HepG2 (cell line): Measurements from ENCODE around the gene GBA2. TPM values are rescaled to one million over a fixed set of nuclear protein-coding genes. Genes with fewer than 3 reads are reported as not detected.
A peak's percentile ranks its signal among the peaks of the same experiment; 100 is the strongest.

Source experiments
- ARNT ChIP-seq: fragments of 450-650 bp; IDR thresholded peaks from 2 replicates; pipeline ENCODE4 v1.6.1; 2017
- CBX2 ChIP-seq, 2 experiments: fragments of 200-600 bp in 1 of 2; sonication (generic); formaldehyde crosslinking in 1 of 2; IDR thresholded peaks; 2 replicates each; pipeline versions ENCODE4 v1.7.0 to v1.8.1; 2018 to 2022; ENCODE audit warnings: low read depth in 2 of 2, low read length in 1 of 2, mild to moderate bottlenecking in 1 of 2, missing genetic modification reagents in 1 of 2
- CCDC6 ChIP-seq: sonication (generic); formaldehyde crosslinking; IDR thresholded peaks from 2 replicates; pipeline ENCODE4 v1.8.1; 2022; ENCODE audit warnings: mild to moderate bottlenecking, missing genetic modification reagents, moderate library complexity
- DMAP1 ChIP-seq: IDR thresholded peaks from 2 replicates; pipeline ENCODE4 v1.6.1; 2016
- FOXA1 ChIP-seq, 2 experiments: fragments of 450-650 bp in 1 of 2; sonication (generic) in 1 of 2; formaldehyde crosslinking in 1 of 2; IDR thresholded peaks; 2 replicates each; pipeline versions ENCODE4 v1.4.0 to v1.6.1; 2016 to 2020; ENCODE audit warnings: missing genetic modification reagents in 1 of 2
- GABPB1 ChIP-seq: IDR thresholded peaks from 2 replicates; pipeline ENCODE4 v1.6.1; 2016; ENCODE audit warnings: mild to moderate bottlenecking, missing genetic modification reagents, moderate library complexity, missing compliant biosample characterization
- HCFC1 ChIP-seq: fragments of 150-350 bp; IDR thresholded peaks from 2 replicates; pipeline ENCODE4 v1.6.1; 2014; ENCODE audit warnings: low read depth, low read length
- HDAC6 ChIP-seq: fragments of 200-600 bp; sonication (generic); IDR thresholded peaks from 2 replicates; pipeline ENCODE4 v1.7.0; 2017; ENCODE audit warnings: mild to moderate bottlenecking, antibody characterized with exemption, low read length, low read depth
- HIVEP1 ChIP-seq: sonication (generic); formaldehyde crosslinking; IDR thresholded peaks from 2 replicates; pipeline ENCODE4 v1.4.0; 2020; ENCODE audit warnings: mild to moderate bottlenecking, missing genetic modification reagents
- KAT2B ChIP-seq: fragments of 150-350 bp; IDR thresholded peaks from 2 replicates; pipeline ENCODE4 v1.6.1; 2014; ENCODE audit warnings: low read depth, low read length, borderline replicate concordance
- KLF9 ChIP-seq: IDR thresholded peaks from 2 replicates; pipeline ENCODE4 v1.6.1; 2016; ENCODE audit warnings: low read depth
- MATR3 ChIP-seq: sonication (generic); formaldehyde crosslinking; IDR thresholded peaks from 2 replicates; pipeline ENCODE4 v1.4.0; 2020; ENCODE audit warnings: missing genetic modification reagents
- MED13 ChIP-seq: sonication (generic); formaldehyde crosslinking; IDR thresholded peaks from 2 replicates; pipeline ENCODE4 v1.5.0; 2020; ENCODE audit warnings: missing genetic modification reagents
- MTA1 ChIP-seq: sonication (generic); formaldehyde crosslinking; IDR thresholded peaks from 2 replicates; pipeline ENCODE4 v1.4.0; 2020; ENCODE audit warnings: missing genetic modification reagents, mild to moderate bottlenecking, borderline replicate concordance
- NONO ChIP-seq, 2 experiments: fragments of 450-650 bp in 1 of 2; sonication (generic) in 1 of 2; formaldehyde crosslinking in 1 of 2; IDR thresholded peaks in 1 of 2; conservative IDR thresholded peaks in 1 of 2; 2 replicates each; pipeline versions ENCODE4 v1.6.1 to v1.8.0; 2017 to 2022; ENCODE audit warnings: mild to moderate bottlenecking in 1 of 2, missing genetic modification reagents in 1 of 2, moderate library complexity in 1 of 2
- NPAS2 ChIP-seq: sonication (generic); formaldehyde crosslinking; IDR thresholded peaks from 2 replicates; pipeline ENCODE4 v1.8.0; 2022; ENCODE audit warnings: mild to moderate bottlenecking, missing genetic modification reagents, borderline replicate concordance
- POLR2AphosphoS2 ChIP-seq: IDR thresholded peaks from 2 replicates; pipeline ENCODE4 v1.6.1; 2011; ENCODE audit warnings: low read depth, low read length, improper control_type of control experiment
- SIN3B ChIP-seq: fragments of 150-350 bp; IDR thresholded peaks from 2 replicates; pipeline ENCODE4 v1.6.1; 2014; ENCODE audit warnings: low read length
- SNAI1 ChIP-seq: sonication (generic); formaldehyde crosslinking; IDR thresholded peaks from 2 replicates; pipeline ENCODE4 v1.5.0; 2020; ENCODE audit warnings: mild to moderate bottlenecking, missing genetic modification reagents, borderline replicate concordance
- STAG1 ChIP-seq: sonication (generic); formaldehyde crosslinking; IDR thresholded peaks from 2 replicates; pipeline ENCODE4 v1.4.0; 2020; ENCODE audit warnings: missing genetic modification reagents
- TOE1 ChIP-seq: sonication (generic); formaldehyde crosslinking; IDR thresholded peaks from 2 replicates; pipeline ENCODE4 v1.4.0; 2020; ENCODE audit warnings: mild to moderate bottlenecking, missing genetic modification reagents
- ZFP90 ChIP-seq: sonication (generic); formaldehyde crosslinking; IDR thresholded peaks from 2 replicates; pipeline ENCODE4 v1.8.0; 2022; ENCODE audit warnings: missing genetic modification reagents, mild to moderate bottlenecking, inconsistent platforms, borderline replicate concordance
- ZNF136 ChIP-seq: sonication (generic); formaldehyde crosslinking; IDR thresholded peaks from 2 replicates; pipeline ENCODE4 v1.8.1; 2022; ENCODE audit warnings: low read depth, mild to moderate bottlenecking, moderate library complexity, missing genetic modification reagents
- ZNF282 ChIP-seq: fragments of 450-650 bp; IDR thresholded peaks from 2 replicates; pipeline ENCODE4 v1.6.1; 2018; ENCODE audit not compliant: partially characterized antibody
- ZNF30 ChIP-seq: sonication (generic); formaldehyde crosslinking; IDR thresholded peaks from 2 replicates; pipeline ENCODE4 v1.5.0; 2020; ENCODE audit warnings: mild to moderate bottlenecking, missing genetic modification reagents
- ZNF432 ChIP-seq: sonication (generic); formaldehyde crosslinking; IDR thresholded peaks from 2 replicates; pipeline ENCODE4 v1.5.0; 2020; ENCODE audit warnings: missing genetic modification reagents, mild to moderate bottlenecking, borderline replicate concordance
- ZNF558 ChIP-seq: sonication (generic); formaldehyde crosslinking; IDR thresholded peaks from 2 replicates; pipeline ENCODE4 v1.9.0; 2022; ENCODE audit warnings: mild to moderate bottlenecking, missing genetic modification reagents, borderline replicate concordance
- ZNF570 ChIP-seq: sonication (generic); formaldehyde crosslinking; IDR thresholded peaks from 2 replicates; pipeline ENCODE4 v1.4.0; 2020; ENCODE audit warnings: mild to moderate bottlenecking, missing genetic modification reagents, borderline replicate concordance
- ZNF674 ChIP-seq: sonication (generic); formaldehyde crosslinking; IDR thresholded peaks from 2 replicates; pipeline ENCODE4 v1.5.0; 2020; ENCODE audit warnings: low read depth, mild to moderate bottlenecking, missing genetic modification reagents
- ZNF7 ChIP-seq: IDR thresholded peaks from 2 replicates; pipeline ENCODE4 v1.6.1; 2016; ENCODE audit warnings: missing biosample characterization, missing genetic modification reagents
- polyA plus RNA-seq, 8 experiments: library from polyadenylated mRNA; depleted of rRNA in 3 of 8; stranded (reverse) in 7 of 8; unstranded in 1 of 8; fragments of >200 nt; fragmentation: Illumina TruSeq in 4 of 8; extraction: Trizol in 4 of 8; gene quantifications; 2 replicates each; pipeline versions ENCODE4 v1.2.1 to v1.2.3, GENCODE V29; 2011 to 2016; ENCODE audit warnings: low read depth in 4 of 8, missing spikeins in 1 of 8, mixed read lengths in 1 of 8; ENCODE audit not compliant: insufficient read depth in 1 of 8
- total RNA-seq, 5 experiments: library from RNA; depleted of rRNA; stranded (reverse); fragments of >200 nt; fragmentation: Illumina TruSeq; extraction: Trizol; gene quantifications; 2 replicates each; pipeline ENCODE4 v1.2.3, GENCODE V29; 2016; ENCODE audit warnings: low read depth in 1 of 5
- TF ChIP-seq, protein P1 (sequence below): sonication (generic); formaldehyde crosslinking; IDR thresholded peaks from 2 replicates; pipeline ENCODE4 v1.5.0; 2020; ENCODE audit warnings: mild to moderate bottlenecking, missing genetic modification reagents, moderate library complexity
- TF ChIP-seq, protein P2 (sequence below): sonication (generic); formaldehyde crosslinking; IDR thresholded peaks from 2 replicates; pipeline ENCODE4 v1.4.0; 2020; ENCODE audit warnings: missing genetic modification reagents

Gene GBA2
- total and polyA plus RNA-seq, 2 of the 13 experiments (the other 11 are each of a cell fraction or from before 2014, with no cell fraction given): 37.5 to 86.1 TPM

DNA sequence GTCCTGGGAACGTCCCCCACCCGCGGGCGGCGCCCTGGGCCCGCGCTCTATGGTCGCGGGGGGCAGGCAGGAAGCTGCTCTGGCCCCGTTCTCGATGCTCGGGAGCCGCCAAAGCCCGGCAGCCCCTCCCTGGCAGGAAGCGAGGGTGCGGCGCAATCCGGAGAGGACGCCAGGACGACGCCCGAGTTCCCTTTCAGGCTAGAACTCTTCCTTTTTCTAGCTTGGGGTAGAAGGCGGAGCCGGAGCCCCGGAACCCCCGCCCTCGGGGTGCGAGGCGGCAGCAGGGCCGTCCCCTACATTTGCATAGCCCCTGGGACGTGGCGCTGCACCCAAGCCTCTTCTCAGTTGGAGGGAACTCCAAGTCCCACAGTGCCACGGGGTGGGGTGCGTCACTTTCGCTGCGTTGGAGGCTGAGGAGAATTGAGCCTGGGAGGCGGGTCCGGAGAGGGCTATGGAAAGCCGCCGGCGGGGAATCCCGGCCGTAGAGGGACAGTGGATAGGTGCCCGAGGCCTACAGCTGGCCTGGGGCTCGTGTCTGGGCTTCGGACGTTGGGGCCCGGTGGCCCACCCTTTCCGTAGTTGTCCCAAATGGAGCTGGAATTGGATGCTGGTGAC lies 16.7 kb downstream of the GBA2 start, which contains the start of the genes CREB3 and TLN1 (continued):
- TF ChIP-seq NONO (IDR thresholded peaks at IDR 0.05): no peak
- TF ChIP-seq NONO (CRISPR knock-in tag; conservative IDR thresholded peaks at IDR 0.05): peak; percentile 88
- peak; percentile 96 for TF ChIP-seq GABPB1 (CRISPR knock-in tag)
- no peak for TF ChIP-seq TOE1
- peak; percentile 28; the same call in 1 of the 2 replicates for TF ChIP-seq STAG1 (CRISPR knock-in tag)
- peak; percentile 91; the same call in 1 of the 2 replicates for TF ChIP-seq ZFP90 (CRISPR knock-in tag)
- no peak for TF ChIP-seq KLF9 (CRISPR knock-in tag)
- no peak for TF ChIP-seq CBX2 (IDR thresholded peaks at IDR 0.05; ENCODE audit: low read depth, low read length)
- no peak for TF ChIP-seq CBX2 (CRISPR knock-in tag; IDR thresholded peaks at IDR 0.05; ENCODE audit: low read depth)
- TF ChIP-seq ZNF30 (CRISPR knock-in tag): peak; percentile 12; the same call in 1 of the 2 replicates
- peak; percentile 91 for TF ChIP-seq HIVEP1 (CRISPR knock-in tag)
- peak; percentile 80 for TF ChIP-seq MED13 (CRISPR knock-in tag)
- TF ChIP-seq FOXA1 (IDR thresholded peaks at IDR 0.05): no peak
- TF ChIP-seq FOXA1 (CRISPR knock-in tag; IDR thresholded peaks at IDR 0.05): no peak
- TF ChIP-seq ZNF570 (CRISPR knock-in tag): no peak
- TF ChIP-seq KAT2B: no peak
- TF ChIP-seq NPAS2: no peak
- TF ChIP-seq CCDC6 (CRISPR knock-in tag): peak; percentile 52
- TF ChIP-seq ZNF674 (CRISPR knock-in tag): no peak
- TF ChIP-seq HDAC6: no peak
- no peak for TF ChIP-seq ARNT
- no peak; the same call in 1 of the 2 replicates for TF ChIP-seq DMAP1
- TF ChIP-seq, protein P1, sequence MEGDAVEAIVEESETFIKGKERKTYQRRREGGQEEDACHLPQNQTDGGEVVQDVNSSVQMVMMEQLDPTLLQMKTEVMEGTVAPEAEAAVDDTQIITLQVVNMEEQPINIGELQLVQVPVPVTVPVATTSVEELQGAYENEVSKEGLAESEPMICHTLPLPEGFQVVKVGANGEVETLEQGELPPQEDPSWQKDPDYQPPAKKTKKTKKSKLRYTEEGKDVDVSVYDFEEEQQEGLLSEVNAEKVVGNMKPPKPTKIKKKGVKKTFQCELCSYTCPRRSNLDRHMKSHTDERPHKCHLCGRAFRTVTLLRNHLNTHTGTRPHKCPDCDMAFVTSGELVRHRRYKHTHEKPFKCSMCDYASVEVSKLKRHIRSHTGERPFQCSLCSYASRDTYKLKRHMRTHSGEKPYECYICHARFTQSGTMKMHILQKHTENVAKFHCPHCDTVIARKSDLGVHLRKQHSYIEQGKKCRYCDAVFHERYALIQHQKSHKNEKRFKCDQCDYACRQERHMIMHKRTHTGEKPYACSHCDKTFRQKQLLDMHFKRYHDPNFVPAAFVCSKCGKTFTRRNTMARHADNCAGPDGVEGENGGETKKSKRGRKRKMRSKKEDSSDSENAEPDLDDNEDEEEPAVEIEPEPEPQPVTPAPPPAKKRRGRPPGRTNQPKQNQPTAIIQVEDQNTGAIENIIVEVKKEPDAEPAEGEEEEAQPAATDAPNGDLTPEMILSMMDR (CRISPR knock-in tag): peak; percentile 83
- no peak for TF ChIP-seq SNAI1 (CRISPR knock-in tag)
- peak; percentile 85 for TF ChIP-seq ZNF136
- TF ChIP-seq MATR3: no peak
- no peak for TF ChIP-seq ZNF7 (CRISPR knock-in tag)
- TF ChIP-seq MTA1 (CRISPR knock-in tag): peak; percentile 67; the same call in 1 of the 2 replicates
- TF ChIP-seq SIN3B: no peak
- TF ChIP-seq POLR2AphosphoS2: no peak
- TF ChIP-seq ZNF558 (CRISPR knock-in tag): peak; percentile 90
- no peak for TF ChIP-seq ZNF432
- TF ChIP-seq ZNF282: no peak
- TF ChIP-seq, protein P2, sequence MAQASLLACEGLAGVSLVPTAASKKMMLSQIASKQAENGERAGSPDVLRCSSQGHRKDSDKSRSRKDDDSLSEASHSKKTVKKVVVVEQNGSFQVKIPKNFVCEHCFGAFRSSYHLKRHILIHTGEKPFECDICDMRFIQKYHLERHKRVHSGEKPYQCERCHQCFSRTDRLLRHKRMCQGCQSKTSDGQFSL (CRISPR knock-in tag): 0 out of 2 replicates have a peak, but pooled peaks have one; percentile 64
- TF ChIP-seq HCFC1: peak; percentile 82
